Mesothelial cell of epicardium (in vitro differentiated cells): ENCODE results near the gene CDKL4. TPM values are rescaled to one million over a fixed set of nuclear protein-coding genes. Genes with fewer than 3 reads are reported as not detected.
A peak's percentile ranks its signal among the peaks of the same experiment; 100 is the strongest.

Experiments used
- DNase-seq, 2 experiments: peaks; one replicate each; pipeline ENCODE4 v3.0.0; 2021; ENCODE audit warnings: low spot score in 2 of 2; ENCODE audit not compliant: unreplicated experiment in 2 of 2
- H3K27ac Mint-ChIP-seq: 2 replicates; pipeline ENCODE4 v1.8.0; 2021; ENCODE audit warnings: mixed read lengths
- H3K27me3 Mint-ChIP-seq: 2 replicates; pipeline ENCODE4 v1.8.0; 2021; ENCODE audit warnings: low read depth, mixed read lengths
- H3K36me3 Mint-ChIP-seq: 2 replicates; pipeline ENCODE4 v1.8.0; 2021; ENCODE audit warnings: mixed read lengths
- H3K4me1 Mint-ChIP-seq: 2 replicates; pipeline ENCODE4 v1.8.0; 2021; ENCODE audit warnings: mixed read lengths
- H3K4me3 Mint-ChIP-seq: 2 replicates; pipeline ENCODE4 v1.8.0; 2021; ENCODE audit warnings: mild to moderate bottlenecking, moderate library complexity, mixed read lengths
- H3K9me3 Mint-ChIP-seq: 2 replicates; pipeline ENCODE4 v1.8.0; 2021; ENCODE audit warnings: mixed read lengths
- total RNA-seq: library from RNA; stranded (reverse); gene quantifications from 3 replicates; pipeline ENCODE4 v1.2.1, GENCODE V29; 2021
- TF ChIP-seq, protein P1 (sequence below): fragments of 200-600 bp; sonication (generic); IDR thresholded peaks from one replicate; pipeline ENCODE4 v1.5.0; 2021; ENCODE audit warnings: antibody characterized with exemption; ENCODE audit not compliant: unreplicated experiment

The CDKL4 gene
- total RNA-seq, 1 donor from 2014 or later = 1.5 TPM

DNA sequence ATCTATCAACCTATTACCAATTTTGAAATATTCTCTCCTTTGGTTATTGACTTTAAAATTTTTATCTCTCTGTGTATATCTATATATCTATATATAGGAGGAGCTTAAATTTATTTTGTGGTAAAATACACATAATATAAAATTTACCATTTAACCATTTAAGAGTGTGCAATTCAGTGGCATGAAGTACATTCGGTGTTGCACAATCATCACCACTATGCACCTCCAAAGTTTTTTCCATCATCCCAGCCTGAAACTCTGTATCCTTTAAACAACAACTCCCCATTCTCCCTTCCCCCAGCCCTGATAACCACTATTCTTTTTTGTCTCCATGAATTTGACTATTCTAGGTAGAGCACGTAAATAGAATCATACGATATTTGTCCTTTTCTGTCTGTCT lies 49.1 kb downstream of the CDKL4 start:
- H3K27ac Mint-ChIP-seq = no peak overlapping the region
- H3K36me3 Mint-ChIP-seq = peaks cover 12% of the 10 kb centered on the region
- no peak overlapping the region for H3K4me3 Mint-ChIP-seq
- H3K4me1 Mint-ChIP-seq = no peaks in the 10 kb centered on the region
- TF ChIP-seq, protein P1, sequence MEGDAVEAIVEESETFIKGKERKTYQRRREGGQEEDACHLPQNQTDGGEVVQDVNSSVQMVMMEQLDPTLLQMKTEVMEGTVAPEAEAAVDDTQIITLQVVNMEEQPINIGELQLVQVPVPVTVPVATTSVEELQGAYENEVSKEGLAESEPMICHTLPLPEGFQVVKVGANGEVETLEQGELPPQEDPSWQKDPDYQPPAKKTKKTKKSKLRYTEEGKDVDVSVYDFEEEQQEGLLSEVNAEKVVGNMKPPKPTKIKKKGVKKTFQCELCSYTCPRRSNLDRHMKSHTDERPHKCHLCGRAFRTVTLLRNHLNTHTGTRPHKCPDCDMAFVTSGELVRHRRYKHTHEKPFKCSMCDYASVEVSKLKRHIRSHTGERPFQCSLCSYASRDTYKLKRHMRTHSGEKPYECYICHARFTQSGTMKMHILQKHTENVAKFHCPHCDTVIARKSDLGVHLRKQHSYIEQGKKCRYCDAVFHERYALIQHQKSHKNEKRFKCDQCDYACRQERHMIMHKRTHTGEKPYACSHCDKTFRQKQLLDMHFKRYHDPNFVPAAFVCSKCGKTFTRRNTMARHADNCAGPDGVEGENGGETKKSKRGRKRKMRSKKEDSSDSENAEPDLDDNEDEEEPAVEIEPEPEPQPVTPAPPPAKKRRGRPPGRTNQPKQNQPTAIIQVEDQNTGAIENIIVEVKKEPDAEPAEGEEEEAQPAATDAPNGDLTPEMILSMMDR = no peak
- peaks cover 28% of the 10 kb centered on the region for H3K9me3 Mint-ChIP-seq
- DNase-seq = no peak
- no peaks in the 10 kb centered on the region for H3K27me3 Mint-ChIP-seq

DNA sequence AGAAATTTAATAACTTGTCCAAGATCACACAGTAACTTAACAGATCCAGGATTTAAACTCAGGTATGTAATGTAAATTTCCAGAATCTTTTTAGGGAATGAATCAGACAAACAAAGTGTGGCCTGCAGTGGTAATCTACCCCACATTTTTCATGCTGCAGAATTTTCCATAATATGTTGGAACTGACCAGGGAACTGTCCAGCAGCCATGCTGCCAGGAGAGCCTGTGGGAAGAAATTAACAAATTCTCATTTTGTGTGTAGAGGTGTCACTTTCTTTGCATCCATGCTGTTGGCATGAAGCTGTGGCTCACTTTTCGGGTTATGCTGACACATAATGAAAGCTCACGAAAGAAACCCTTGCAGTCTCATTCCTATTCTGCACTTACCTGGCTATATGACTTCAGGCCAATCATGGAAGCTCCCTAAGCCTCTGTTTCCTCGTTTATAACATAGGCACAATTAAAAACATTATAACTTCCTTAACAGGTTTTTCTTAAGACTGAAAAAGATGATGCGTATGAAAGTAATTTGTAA lies 54.7 kb downstream of the CDKL4 start:
- TF ChIP-seq, protein P1 = no peak
- no peaks in the 10 kb centered on the region for H3K9me3 Mint-ChIP-seq
- no peak for DNase-seq
- no peak overlapping the region for H3K27ac Mint-ChIP-seq
- H3K36me3 Mint-ChIP-seq = no peaks in the 10 kb centered on the region
- no peak overlapping the region for H3K4me3 Mint-ChIP-seq
- H3K4me1 Mint-ChIP-seq = peaks cover 1% of the 10 kb centered on the region
- no peaks in the 10 kb centered on the region for H3K27me3 Mint-ChIP-seq

DNA sequence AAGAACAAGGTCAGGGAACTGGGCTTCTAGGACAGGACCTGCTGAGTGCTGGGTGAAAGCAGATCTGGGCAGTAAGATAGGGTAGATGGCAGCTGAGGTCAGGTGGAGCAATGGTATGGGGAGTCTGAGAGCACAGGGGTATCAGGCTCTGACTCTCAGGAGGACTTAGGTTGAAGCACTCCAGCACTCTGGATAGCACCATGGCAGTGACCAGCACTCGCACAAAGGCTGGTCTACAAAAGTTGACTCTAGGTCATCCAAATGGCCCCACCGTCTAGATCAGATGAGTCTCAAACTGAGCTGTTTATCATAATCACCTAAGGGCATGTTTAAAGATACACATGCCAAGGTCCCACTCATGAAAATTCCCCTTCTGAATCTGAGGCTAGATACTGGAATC lies 60.1 kb downstream of the CDKL4 start:
- TF ChIP-seq, protein P1 = no peak
- no peak for DNase-seq
- H3K27ac Mint-ChIP-seq = no peak overlapping the region
- H3K36me3 Mint-ChIP-seq = no peaks in the 10 kb centered on the region
- peaks cover 9% of the 10 kb centered on the region for H3K4me1 Mint-ChIP-seq
- H3K27me3 Mint-ChIP-seq = no peaks in the 10 kb centered on the region
- no peak overlapping the region for H3K4me3 Mint-ChIP-seq
- peaks cover 5% of the 10 kb centered on the region for H3K9me3 Mint-ChIP-seq

DNA sequence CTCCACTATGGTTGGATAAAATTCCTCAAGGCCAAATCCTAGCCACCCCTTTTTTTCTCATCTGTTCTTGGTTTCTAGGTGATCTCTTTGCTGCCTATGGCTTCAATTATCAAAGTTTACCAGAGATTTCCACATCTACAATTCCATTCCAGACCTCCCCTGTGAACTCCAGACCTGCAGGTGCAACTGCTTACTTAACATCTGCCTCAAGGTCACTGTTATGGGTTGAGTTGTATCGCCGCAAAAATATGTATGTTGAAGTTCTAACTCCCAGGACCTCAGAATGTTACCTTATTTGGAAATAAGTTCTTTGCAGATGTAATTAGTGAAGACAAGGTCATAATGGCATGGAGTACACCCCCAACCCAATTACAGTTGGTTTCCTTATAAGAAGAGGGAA lies 62.5 kb downstream of the CDKL4 start:
- no peak overlapping the region for H3K27ac Mint-ChIP-seq
- TF ChIP-seq, protein P1 = no peak
- peaks cover 9% of the 10 kb centered on the region for H3K4me1 Mint-ChIP-seq
- DNase-seq = no peak
- no peaks in the 10 kb centered on the region for H3K27me3 Mint-ChIP-seq
- H3K36me3 Mint-ChIP-seq = no peaks in the 10 kb centered on the region
- H3K4me3 Mint-ChIP-seq = no peak overlapping the region
- H3K9me3 Mint-ChIP-seq = peaks cover 5% of the 10 kb centered on the region

DNA sequence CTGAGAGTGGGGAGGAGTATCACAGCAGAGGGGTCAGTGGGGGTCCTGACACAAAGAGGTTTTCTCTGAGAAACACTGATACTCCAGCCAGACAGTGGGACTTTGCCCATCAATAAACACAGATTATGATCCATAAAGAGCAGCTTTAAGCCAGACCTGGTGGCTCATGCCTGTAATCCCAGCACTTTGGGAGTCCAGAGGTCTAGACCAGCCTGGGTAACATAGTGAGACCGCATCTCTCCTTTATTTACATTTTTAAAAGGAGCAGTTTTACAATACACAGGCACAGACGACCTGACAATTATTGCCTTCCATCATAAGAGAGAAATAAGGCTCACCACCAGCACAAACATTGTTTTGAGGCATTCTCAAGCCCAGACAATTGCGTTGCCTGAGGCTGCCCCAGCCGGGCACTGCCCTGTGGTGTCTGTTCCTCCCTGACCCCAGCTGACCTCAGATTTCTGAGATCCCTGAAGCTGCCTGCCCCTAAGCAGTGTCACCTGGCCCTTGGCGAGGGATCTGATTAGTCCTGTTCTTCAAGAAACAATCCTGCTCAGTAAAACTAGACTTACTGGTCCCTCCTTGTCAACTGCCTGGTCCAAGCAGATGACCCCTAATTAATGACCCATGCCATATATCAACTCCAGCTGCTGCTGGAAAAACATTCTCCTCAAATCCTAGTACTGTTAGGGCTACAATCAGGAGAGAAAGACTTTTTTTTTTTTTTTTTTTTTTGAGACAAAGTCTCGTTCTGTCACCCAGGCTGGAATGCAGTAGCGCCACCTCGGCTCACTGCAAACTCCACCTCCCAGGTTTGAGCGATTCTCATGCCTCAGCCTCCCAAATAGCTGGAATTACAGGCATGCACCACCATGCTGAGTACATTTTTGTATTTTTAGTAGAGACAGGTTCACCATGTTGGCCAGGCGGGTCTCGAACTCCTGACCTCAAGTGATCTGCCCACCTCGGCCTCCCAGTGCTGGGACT lies 63.5 kb downstream of the CDKL4 start:
- Mint-ChIP-seq H3K4me1 (peaks cover 10% of the 10 kb centered on the region), H3K9me3 (peaks cover 5% of the 10 kb centered on the region), H3K4me3 (no peak overlapping the region), H3K27ac (peak overlapping the region; percentile 40), H3K27me3 (no peaks in the 10 kb centered on the region), H3K36me3 (no peaks in the 10 kb centered on the region)
- TF ChIP-seq, protein P1 = no peak
- DNase-seq = no peak
